ENCODE data around the gene GAPDH.

Gene GAPDH

GRCh38 chr12:6529291-6529737 is 5.0 kb upstream of the GAPDH start:
- no peak for DNase-seq (ENCODE audit: low spot score)

GRCh38 chr12:6530576-6531260 is 3.6 kb upstream of the GAPDH start:
- DNase-seq (ENCODE audit: low spot score): no peak

- DNase-seq (ENCODE audit: low spot score): peak; percentile 78
Measured at GRCh38 chr12:6532051-6532926, 2.0 kb upstream of the GAPDH start.

GRCh38 chr12:6532927-6533652 is 1.2 kb upstream of the GAPDH start:
- peak; percentile 91 for DNase-seq (ENCODE audit: low spot score)

GRCh38 chr12:6533653-6533922 is 729 bp upstream of the GAPDH start:
- DNase-seq (ENCODE audit: low spot score): peak; percentile 96

GRCh38 chr12:6534695-6534944 is 303 bp downstream of the GAPDH start:
- DNase-seq (ENCODE audit: low spot score): no peak

GRCh38 chr12:6534945-6535696 is 804 bp downstream of the GAPDH start:
- peak; percentile 87 for DNase-seq (ENCODE audit: low spot score)

GRCh38 chr12:6535697-6535946 is 1.3 kb downstream of the GAPDH start:
- no peak for DNase-seq (ENCODE audit: low spot score)

GRCh38 chr12:6535960-6536847 is 1.9 kb downstream of the GAPDH start:
- DNase-seq (ENCODE audit: low spot score): no peak

GRCh38 chr12:6536894-6537579 is 2.7 kb downstream of the GAPDH start:
- no peak for DNase-seq (ENCODE audit: low spot score)

- DNase-seq (ENCODE audit: low spot score): peak; percentile 86
Measured at GRCh38 chr12:6537580-6538419, 3.5 kb downstream of the GAPDH start.

GRCh38 chr12:6538420-6539313 is 4.3 kb downstream of the GAPDH start:
- DNase-seq (ENCODE audit: low spot score): no peak

GRCh38 chr12:6539314-6539682 is 5.0 kb downstream of the GAPDH start:
- no peak for DNase-seq (ENCODE audit: low spot score)

- DNase-seq (ENCODE audit: low spot score): no peak
Measured at GRCh38 chr12:6539707-6540134, 5.4 kb downstream of the GAPDH start.

GRCh38 chr12:6540181-6540877 is 6.0 kb downstream of the GAPDH start:
- DNase-seq (ENCODE audit: low spot score): peak; percentile 89

- DNase-seq (ENCODE audit: low spot score): no peak
Measured at GRCh38 chr12:6541371-6542165, 7.3 kb downstream of the GAPDH start.

- DNase-seq (ENCODE audit: low spot score): no peak
Measured at GRCh38 chr12:6542209-6543009, 8.1 kb downstream of the GAPDH start.

Measured in ecto neural progenitor cell (in vitro differentiated cells).